ENCODE measurements around the gene IMMT. TPM values are rescaled to one million over a fixed set of nuclear protein-coding genes. Genes with fewer than 3 reads are reported as not detected.

Gene IMMT
- total RNA-seq, 1 experiment from 2014 or later, result 112 TPM

- H3K9me3 Mint-ChIP-seq, result no peaks in the 10 kb centered on the region
- H3K18ac ChIP-seq (ENCODE audit: insufficient read length, low read depth, low read length), result no peak overlapping the region
- no CpG with 5 or more reads among the region's 5 CpGs for WGBS (ENCODE audit: extremely low coverage, insufficient read length, low lambda C conversion rate)
- no peak overlapping the region for H3K4me3 Mint-ChIP-seq
- H4K8ac ChIP-seq (replicated peaks; ENCODE audit: insufficient read length, low read depth, low read length), result no peak overlapping the region
- no peaks in the 10 kb centered on the region for H3K36me3 Mint-ChIP-seq (ENCODE audit: insufficient read depth in 1 of 3, low read depth in 3 of 3)
- H3K56ac ChIP-seq (ENCODE audit: insufficient read length, low read depth, low read length), result no peak overlapping the region
- no peak overlapping the region for H3K4ac ChIP-seq (ENCODE audit: low read depth, low read length)
- no peaks in the 10 kb centered on the region; the same call in 1 of the 2 replicates for H3K4me1 ChIP-seq (ENCODE audit: insufficient read depth, low read length)
- H2BK12ac ChIP-seq (ENCODE audit: insufficient read length, low read depth, low read length), result no peak overlapping the region
- no peaks in the 10 kb centered on the region for H3K23me2 ChIP-seq (ENCODE audit: insufficient read length, low read depth, low read length, poor library complexity, severe bottlenecking)
- no peak overlapping the region for H3K4me2 ChIP-seq (ENCODE audit: insufficient read depth, insufficient read length, low read length)
- H3K27me3 Mint-ChIP-seq (ENCODE audit: low read depth), result peaks cover 2% of the 10 kb centered on the region; the same call in 1 of the 2 replicates
- H3K9me3 ChIP-seq (ENCODE audit: control insufficient read depth, low read depth, low read length), result no peaks in the 10 kb centered on the region
- H3T11ph ChIP-seq (ENCODE audit: low read length), result no peak overlapping the region
- H2AFZ ChIP-seq (ENCODE audit: low read length), result no peak overlapping the region
- no peak overlapping the region for H3K23ac ChIP-seq (ENCODE audit: insufficient read length, low read depth, low read length)
- H2BK15ac ChIP-seq (ENCODE audit: low read depth, low read length), result no peak overlapping the region
- H2BK120ac ChIP-seq (ENCODE audit: low read depth, low read length, poor library complexity, severe bottlenecking), result no peak overlapping the region
- no peak overlapping the region for H3K27ac Mint-ChIP-seq
- no peak overlapping the region for H4K91ac ChIP-seq (ENCODE audit: insufficient read length, low read depth, low read length)
- H4K5ac ChIP-seq (ENCODE audit: insufficient read length, low read depth, low read length), result no peak overlapping the region
- no peak overlapping the region for H3K27ac ChIP-seq (ENCODE audit: insufficient read length, low read depth, low read length)
- H3K4me1 Mint-ChIP-seq, result peaks cover 7 to 10% of the 10 kb centered on the region in 2 experiments
- DNase-seq, result no peak
- no peaks in the 10 kb centered on the region for H3K79me1 ChIP-seq (ENCODE audit: insufficient read depth, low read depth, low read length, poor library complexity, severe bottlenecking)
- H3K14ac ChIP-seq (ENCODE audit: insufficient read depth, low read length), result no peak overlapping the region
- no peaks in the 10 kb centered on the region for H4K20me1 ChIP-seq (ENCODE audit: control insufficient read depth, insufficient read depth, insufficient read length)
- TF ChIP-seq CTCF (conservative IDR thresholded peaks at IDR 0.05), result no peak
- no peaks in the 10 kb centered on the region for H3K79me2 ChIP-seq (ENCODE audit: insufficient read depth, low read length)
- H2BK5ac ChIP-seq (ENCODE audit: insufficient read length, low read length), result no peak overlapping the region
- no peak overlapping the region for H2BK20ac ChIP-seq (ENCODE audit: low read depth, low read length, poor library complexity, severe bottlenecking)
- no peaks in the 10 kb centered on the region for H3K27me3 ChIP-seq (ENCODE audit: insufficient read depth, low read length)
- no peak overlapping the region for H2AK5ac ChIP-seq (ENCODE audit: insufficient read length, low read length)
- H3K9ac ChIP-seq (ENCODE audit: extremely low read depth, insufficient read length, low read length), result no peak overlapping the region
Observed at GRCh38 chr2:86237172-86237571, 41.9 kb upstream of the IMMT start.

All from H9 (cell line).